ENCODE measurements around the gene BCAS1. TPM values are rescaled to one million over a fixed set of nuclear protein-coding genes. Genes with fewer than 3 reads are reported as not detected.

Gene BCAS1
- total RNA-seq, 2 experiments from 2014 or later: 0.16 to 0.19 TPM

- no peak overlapping the region for H3K27ac ChIP-seq (ENCODE audit: low read depth, low read length, poor library complexity, severe bottlenecking)
- H3K79me2 ChIP-seq (ENCODE audit: insufficient read depth, low read depth, low read length): no peaks in the 10 kb centered on the region
- no peak for DNase-seq (ENCODE audit: low spot score)
- H3K4me3 ChIP-seq (ENCODE audit: low read depth, low read length, poor library complexity, severe bottlenecking): no peak overlapping the region
- ChIA-PET CTCF (ENCODE audit: unreplicated experiment) (no interaction called here), POLR2A (no interaction called here)
- H3K9me3 ChIP-seq (ENCODE audit: low read length): no peaks in the 10 kb centered on the region
- intact Hi-C loops (cut with micrococcal nuclease; ENCODE audit: unreplicated experiment): no loop called here
- no peaks in the 10 kb centered on the region for H4K20me1 ChIP-seq (ENCODE audit: insufficient read depth, low read length)
- no peaks in the 10 kb centered on the region for H3K36me3 ChIP-seq (ENCODE audit: insufficient read depth, low read length)
- H3K4me1 ChIP-seq (ENCODE audit: insufficient read depth, low read length, poor library complexity, severe bottlenecking): no peaks in the 10 kb centered on the region
- BruUV-seq (replicated peaks): no TSS peak
- no peak overlapping the region for H2AFZ ChIP-seq (ENCODE audit: low read length)
- no peaks in the 10 kb centered on the region for H3K9me2 ChIP-seq (ENCODE audit: insufficient read depth, low read length)
- H3K4me2 ChIP-seq (ENCODE audit: low read length): no peak overlapping the region
- TF ChIP-seq EZH2phosphoT487 (IDR thresholded peaks at IDR 0.05; ENCODE audit: borderline replicate concordance, low read depth, low read length) (no peak), CTCF (conservative IDR thresholded peaks at IDR 0.05; ENCODE audit: low read length) (no peak)
Observed at GRCh38 chr20:53963635-53964034, 106.8 kb downstream of the BCAS1 start.

GRCh38 chr20:53962388-53962787 lies 108.0 kb downstream of the BCAS1 start:
- no peak overlapping the region for H2AFZ ChIP-seq (ENCODE audit: low read length)
- BruUV-seq (replicated peaks): no TSS peak
- H3K79me2 ChIP-seq (ENCODE audit: insufficient read depth, low read depth, low read length): no peaks in the 10 kb centered on the region
- H3K27ac ChIP-seq (ENCODE audit: low read depth, low read length, poor library complexity, severe bottlenecking): no peak overlapping the region
- no peaks in the 10 kb centered on the region for H3K36me3 ChIP-seq (ENCODE audit: insufficient read depth, low read length)
- CTCF ChIA-PET (ENCODE audit: unreplicated experiment): no interaction called here
- POLR2A ChIA-PET: interaction anchor here (0.7 kb wide), 1 partner anchor 1702 kb away, joined by 3 read pairs; no protein-coding TSS in a partner anchor
- no peaks in the 10 kb centered on the region for H3K9me3 ChIP-seq (ENCODE audit: low read length)
- H3K4me1 ChIP-seq (ENCODE audit: insufficient read depth, low read length, poor library complexity, severe bottlenecking): no peaks in the 10 kb centered on the region
- DNase-seq (ENCODE audit: low spot score): no peak
- intact Hi-C loops (cut with micrococcal nuclease; ENCODE audit: unreplicated experiment): no loop called here
- no peaks in the 10 kb centered on the region for H4K20me1 ChIP-seq (ENCODE audit: insufficient read depth, low read length)
- TF ChIP-seq CTCF (conservative IDR thresholded peaks at IDR 0.05; ENCODE audit: low read length): no peak
- TF ChIP-seq EZH2phosphoT487 (IDR thresholded peaks at IDR 0.05; ENCODE audit: borderline replicate concordance, low read depth, low read length): no peak
- H3K9me2 ChIP-seq (ENCODE audit: insufficient read depth, low read length): no peaks in the 10 kb centered on the region
- no peak overlapping the region for H3K4me2 ChIP-seq (ENCODE audit: low read length)
- no peak overlapping the region for H3K4me3 ChIP-seq (ENCODE audit: low read depth, low read length, poor library complexity, severe bottlenecking)

- Histone ChIP-seq H2AFZ (ENCODE audit: low read length) (no peak overlapping the region), H3K9me3 (ENCODE audit: low read length) (no peaks in the 10 kb centered on the region), H4K20me1 (ENCODE audit: insufficient read depth, low read length) (no peaks in the 10 kb centered on the region), H3K79me2 (ENCODE audit: insufficient read depth, low read depth, low read length) (no peaks in the 10 kb centered on the region), H3K9me2 (ENCODE audit: insufficient read depth, low read length) (no peaks in the 10 kb centered on the region), H3K36me3 (ENCODE audit: insufficient read depth, low read length) (no peaks in the 10 kb centered on the region), H3K4me3 (ENCODE audit: low read depth, low read length, poor library complexity, severe bottlenecking) (no peak overlapping the region), H3K4me2 (ENCODE audit: low read length) (no peak overlapping the region), H3K4me1 (ENCODE audit: insufficient read depth, low read length, poor library complexity, severe bottlenecking) (peaks cover 2% of the 10 kb centered on the region), H3K27ac (ENCODE audit: low read depth, low read length, poor library complexity, severe bottlenecking) (no peak overlapping the region)
- no peak for DNase-seq (ENCODE audit: low spot score)
- POLR2A ChIA-PET: interaction anchor here (0.5 to 1.8 kb wide), 5 partner anchors 8 to 1892 kb away, joined by 3 to 6 read pairs (median 3); no protein-coding TSS in a partner anchor
- CTCF ChIA-PET (ENCODE audit: unreplicated experiment): interaction anchor here (0.5 kb wide), 1 partner anchor 515 kb away, joined by 3 read pairs; no protein-coding TSS in a partner anchor
- no peak for TF ChIP-seq CTCF (conservative IDR thresholded peaks at IDR 0.05; ENCODE audit: low read length)
- no peak for TF ChIP-seq EZH2phosphoT487 (IDR thresholded peaks at IDR 0.05; ENCODE audit: borderline replicate concordance, low read depth, low read length)
- BruUV-seq (replicated peaks): no TSS peak
- intact Hi-C loops (cut with micrococcal nuclease; ENCODE audit: unreplicated experiment): no loop called here
Observed at GRCh38 chr20:53961527-53961926, 108.9 kb downstream of the BCAS1 start.
